ENCODE measurements around the gene MARVELD3. TPM values are rescaled to one million over a fixed set of nuclear protein-coding genes. Genes with fewer than 3 reads are reported as not detected.

MARVELD3 gene
- total and polyA plus RNA-seq, 9 of the 15 experiments (the other 6 are each of a cell fraction or from before 2014, with no cell fraction given), result 0.03 to 0.07 (median 0.07) TPM; not detected in 6

DNA sequence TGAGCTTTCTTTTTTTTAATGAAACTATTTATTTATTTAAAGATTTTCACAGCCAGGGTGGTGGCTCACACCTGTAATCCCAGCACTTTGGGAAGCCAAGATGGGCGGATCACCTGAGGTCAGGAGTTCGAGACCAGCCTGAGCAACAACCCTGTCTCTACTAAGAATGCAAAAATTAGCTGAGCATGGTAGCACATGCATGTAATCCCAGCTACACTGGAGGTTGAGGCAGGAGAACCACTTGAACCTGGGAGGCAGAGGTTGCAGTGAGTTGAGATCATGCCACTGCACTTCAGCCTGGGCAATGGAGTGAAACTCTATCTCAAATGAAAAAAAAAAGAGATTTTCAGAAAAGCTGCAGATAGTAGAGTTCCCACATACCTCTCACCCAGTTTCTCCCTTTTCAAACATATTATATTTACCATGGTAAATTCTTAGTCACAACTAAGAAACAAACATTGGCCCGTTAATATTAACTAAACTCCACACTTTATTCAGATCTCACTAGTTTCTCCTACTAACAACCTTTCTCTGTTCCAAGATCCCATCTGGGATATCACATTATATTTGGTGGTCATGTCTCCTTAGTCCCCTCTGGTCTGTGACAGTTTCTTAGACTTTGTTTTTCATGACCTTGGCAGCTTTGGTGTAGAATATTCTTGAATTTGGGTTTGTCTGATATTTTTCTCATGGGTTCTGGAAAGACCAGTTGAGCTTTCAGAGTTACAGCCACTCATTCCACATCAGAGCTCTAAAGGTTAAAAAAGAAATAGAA lies 41.3 kb upstream of the MARVELD3 start:
- BruUV-seq (replicated peaks), result no TSS peak
- Histone ChIP-seq H3K9me1 (ENCODE audit: control insufficient read depth, insufficient read depth, low read length) (no peaks in the 10 kb centered on the region), H3K36me3 (ENCODE audit: control insufficient read depth, insufficient read depth, low read length) (no peaks in the 10 kb centered on the region), H3K9ac (ENCODE audit: insufficient read depth in 1 of 2, low read depth in 2 of 2, low read length in 2 of 2) (no peak overlapping the region), H4K20me1 (replicated peaks; ENCODE audit: control insufficient read depth, insufficient read depth, low read length) (0 out of 2 replicates have a peak, but pooled peaks cover 4% of the 10 kb centered on the region), H3K27ac (ENCODE audit: extremely low read depth, low read depth, low read length) (no peak overlapping the region), H3K4me2 (ENCODE audit: insufficient read depth, low read length) (no peak overlapping the region), H3K9me3 (replicated peaks; ENCODE audit: control insufficient read depth, insufficient read depth, low read depth, low read length) (no peaks in the 10 kb centered on the region), H3K27me3 (ENCODE audit: control insufficient read depth in 2 of 2, insufficient read depth in 2 of 2, low read length in 2 of 2) (peaks cover 38 to 45% of the 10 kb centered on the region in 2 experiments), H3K4me3 (no peak overlapping the region), H3K79me2 (ENCODE audit: control insufficient read depth, insufficient read depth, low read length) (no peaks in the 10 kb centered on the region), H3K4me1 (replicated peaks in 1 of 2; ENCODE audit: control insufficient read depth in 2 of 2, insufficient read depth in 2 of 2, low read length in 2 of 2) (no peaks in the 10 kb centered on the region), H2AFZ (ENCODE audit: low read depth, low read length) (no peak overlapping the region)
- ATAC-seq, result no peak
- in situ Hi-C loops (cut with MboI) (loop anchor here (10.0 kb wide), 1 partner anchor 160 kb away; no protein-coding TSS in a partner anchor), intact Hi-C loops (cut with micrococcal nuclease) (no loop called here)
- WGBS (ENCODE audit: insufficient coverage, low coverage, missing lambda C conversion rate), result 0% methylated on average over 3 of the region's 3 CpGs
- CTCF ChIA-PET (ENCODE audit: low intra/inter-chr PET ratio), result no interaction called here
- POLR2A ChIA-PET, result interaction anchor here (0.7 to 1.3 kb wide), 4 partner anchors 8 to 58 kb away, joined by 3 to 4 read pairs (median 3); partner anchors contain the start of genes CHST4 and TAT
- FAIRE-seq, result no peak
- DNase-seq (ENCODE audit: extremely low read depth in 1 of 4, low spot score in 3 of 4), result no peak
- TF ChIP-seq, protein P1, sequence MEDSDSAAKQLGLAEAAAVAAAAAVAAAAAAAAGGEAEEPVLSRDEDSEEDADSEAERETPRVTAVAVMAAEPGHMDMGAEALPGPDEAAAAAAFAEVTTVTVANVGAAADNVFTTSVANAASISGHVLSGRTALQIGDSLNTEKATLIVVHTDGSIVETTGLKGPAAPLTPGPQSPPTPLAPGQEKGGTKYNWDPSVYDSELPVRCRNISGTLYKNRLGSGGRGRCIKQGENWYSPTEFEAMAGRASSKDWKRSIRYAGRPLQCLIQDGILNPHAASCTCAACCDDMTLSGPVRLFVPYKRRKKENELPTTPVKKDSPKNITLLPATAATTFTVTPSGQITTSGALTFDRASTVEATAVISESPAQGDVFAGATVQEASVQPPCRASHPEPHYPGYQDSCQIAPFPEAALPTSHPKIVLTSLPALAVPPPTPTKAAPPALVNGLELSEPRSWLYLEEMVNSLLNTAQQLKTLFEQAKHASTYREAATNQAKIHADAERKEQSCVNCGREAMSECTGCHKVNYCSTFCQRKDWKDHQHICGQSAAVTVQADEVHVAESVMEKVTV (CRISPR knock-in tag; IDR thresholded peaks at IDR 0.05), result no peak
- TF ChIP-seq, protein P2, sequence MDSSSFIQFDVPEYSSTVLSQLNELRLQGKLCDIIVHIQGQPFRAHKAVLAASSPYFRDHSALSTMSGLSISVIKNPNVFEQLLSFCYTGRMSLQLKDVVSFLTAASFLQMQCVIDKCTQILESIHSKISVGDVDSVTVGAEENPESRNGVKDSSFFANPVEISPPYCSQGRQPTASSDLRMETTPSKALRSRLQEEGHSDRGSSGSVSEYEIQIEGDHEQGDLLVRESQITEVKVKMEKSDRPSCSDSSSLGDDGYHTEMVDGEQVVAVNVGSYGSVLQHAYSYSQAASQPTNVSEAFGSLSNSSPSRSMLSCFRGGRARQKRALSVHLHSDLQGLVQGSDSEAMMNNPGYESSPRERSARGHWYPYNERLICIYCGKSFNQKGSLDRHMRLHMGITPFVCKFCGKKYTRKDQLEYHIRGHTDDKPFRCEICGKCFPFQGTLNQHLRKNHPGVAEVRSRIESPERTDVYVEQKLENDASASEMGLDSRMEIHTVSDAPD (CRISPR knock-in tag; IDR thresholded peaks at IDR 0.05), result no peak
